GM12878 (cell line): ENCODE measurements around the gene PROX1. TPM values are rescaled to one million over a fixed set of nuclear protein-coding genes. Genes with fewer than 3 reads are reported as not detected.

Experiments
- ATAC-seq: fragments of 200-7000 bp; cut with Tn5 transposase; 3 replicates; pipeline ENCODE4 v1.9.1; 2020; ENCODE audit warnings: mild to moderate bottlenecking, moderate library complexity
- BruUV-seq: library from RNA; stranded (reverse); fragments of 400-500 nt; replicated peaks from 2 replicates; lab custom pipeline; 2021; lab: Mats Ljungman, UMichigan
- CTCF ChIA-PET: fragments of 300-600 bp; sonication (Branson Sonifier 250); formaldehyde crosslinking; extraction: SDS; loops from one replicate; lab custom pipeline; 2021; ENCODE audit warnings: inconsistent platforms; lab: Yijun Ruan, JAX
- POLR2A ChIA-PET: fragments of 350-600 bp; formaldehyde crosslinking; extraction: SDS; loops from one replicate; lab custom pipeline; 2021; ENCODE audit warnings: inconsistent platforms; lab: Charles Lee
- RAD21 ChIA-PET: fragments of 300-600 bp; sonication (Branson Sonifier 250); formaldehyde crosslinking; loops from one replicate; lab custom pipeline; 2023; ENCODE audit warnings: antibody characterized with exemption; ENCODE audit not compliant: unreplicated experiment; lab: Charles Lee
- SMC1A ChIA-PET: fragments of 300-600 bp; sonication (Branson Sonifier 250); formaldehyde crosslinking; loops from one replicate; lab custom pipeline; 2023; ENCODE audit not compliant: unreplicated experiment, uncharacterized antibody; lab: Charles Lee
- DNase-seq: peaks from one replicate; pipeline ENCODE4 v3.0.0-alpha.2; 2011; ENCODE audit warnings: low read depth, low spot score
- FAIRE-seq: peaks from 3 replicates; lab custom pipeline; 2011; peaks lifted over from hg19 to GRCh38; lab: Jason Lieb, UNC
- H2AFZ ChIP-seq: 2 replicates; pipeline ENCODE4 v1.6.0; 2011; ENCODE audit warnings: low read depth, low read length, control low read depth; ENCODE audit not compliant: control insufficient read depth
- H3K27ac ChIP-seq: 2 replicates; pipeline ENCODE4 v1.5.1; 2011; ENCODE audit warnings: control low read depth; ENCODE audit not compliant: control insufficient read depth, insufficient read depth
- H3K27me3 ChIP-seq, 2 experiments: replicated peaks in 1 of 2; 2 replicates each; pipeline versions ENCODE4 v1.6.0 to v1.6.1; 2011; ENCODE audit warnings: low read length in 1 of 2; ENCODE audit not compliant: control insufficient read depth in 2 of 2, insufficient read depth in 2 of 2
- H3K36me3 ChIP-seq, 2 experiments: 2 replicates each; pipeline ENCODE4 v1.5.1; 2011; ENCODE audit warnings: low read length in 1 of 2; ENCODE audit not compliant: control insufficient read depth in 2 of 2, insufficient read depth in 2 of 2
- H3K4me1 ChIP-seq: 2 replicates; pipeline ENCODE4 v1.6.1; 2011; ENCODE audit warnings: mild to moderate bottlenecking, low read length, moderate library complexity, mixed read lengths; ENCODE audit not compliant: control insufficient read depth, insufficient read depth
- H3K4me2 ChIP-seq: 2 replicates; pipeline ENCODE4 v1.6.0; 2011; ENCODE audit warnings: control low read depth; ENCODE audit not compliant: control insufficient read depth, insufficient read depth
- H3K4me3 ChIP-seq: fragments of 200-600 bp; sonication (generic); 2 replicates; pipeline ENCODE4 v1.5.1; 2016
- H3K79me2 ChIP-seq: 2 replicates; pipeline ENCODE4 v1.6.0; 2011; ENCODE audit warnings: low read length; ENCODE audit not compliant: control insufficient read depth, insufficient read depth
- H3K9ac ChIP-seq: 2 replicates; pipeline ENCODE4 v1.8.0; 2011; ENCODE audit warnings: low read length, control low read depth, mixed read lengths; ENCODE audit not compliant: control insufficient read depth, insufficient read depth
- H3K9me3 ChIP-seq: replicated peaks from 3 replicates; pipeline ENCODE4 v1.5.1; 2011; ENCODE audit warnings: mild to moderate bottlenecking, low read length; ENCODE audit not compliant: control insufficient read depth, insufficient read depth
- H4K20me1 ChIP-seq: 2 replicates; pipeline ENCODE4 v1.6.0; 2011; ENCODE audit not compliant: control insufficient read depth, insufficient read depth
- EZH2 ChIP-seq: IDR thresholded peaks from 2 replicates; pipeline ENCODE4 v1.6.1; 2012; ENCODE audit warnings: low read depth, mild to moderate bottlenecking, control low read depth, inconsistent platforms, low read length, borderline replicate concordance; ENCODE audit not compliant: control insufficient read depth
- IRF4 ChIP-seq: IDR thresholded peaks from 2 replicates; pipeline ENCODE4 v1.6.1; 2011; ENCODE audit warnings: low read depth, low read length
- MEF2A ChIP-seq: IDR thresholded peaks from 2 replicates; pipeline ENCODE4 v1.6.1; 2011; ENCODE audit warnings: low read depth, mild to moderate bottlenecking, low read length, moderate library complexity; ENCODE audit not compliant: insufficient read depth
- NBN ChIP-seq: fragments of 450-650 bp; IDR thresholded peaks from 2 replicates; pipeline ENCODE4 v1.6.1; 2016
- PML ChIP-seq: IDR thresholded peaks from 2 replicates; pipeline ENCODE4 v1.6.1; 2012; ENCODE audit warnings: low read length, inconsistent platforms
- RFX5 ChIP-seq: IDR thresholded peaks from 2 replicates; pipeline ENCODE4 v1.6.1; 2011; ENCODE audit warnings: low read depth, low read length, improper control_type of control experiment
- SPI1 ChIP-seq: IDR thresholded peaks from 2 replicates; pipeline ENCODE4 v1.6.1; 2011; ENCODE audit warnings: low read depth, mild to moderate bottlenecking, low read length, moderate library complexity, borderline replicate concordance; ENCODE audit not compliant: insufficient read depth
- WGBS: methylation state at CpG from one replicate; pipeline ENCODE4 v1.1.6; 2016; ENCODE audit warnings: low lambda C conversion rate; ENCODE audit not compliant: insufficient replicate concordance, insufficient coverage; ENCODE audit errors: missing lambda C conversion rate; 5-methylcytosine and 5-hydroxymethylcytosine counted together
- in situ Hi-C: fragments of 300-500 bp; cut with MboI; formaldehyde crosslinking; loops from 9 replicates; pipeline ENCODE4 v1.14.3; 2018; ENCODE audit warnings: mixed read lengths
- intact Hi-C: fragments of 100-400 bp; cut with micrococcal nuclease; formaldehyde crosslinking; loops from one replicate; pipeline ENCODE4 v1.14.2; 2022; ENCODE audit not compliant: unreplicated experiment
- polyA plus RNA-seq, 11 experiments: library from polyadenylated mRNA; depleted of rRNA in 4 of 11; unstranded in 6 of 11; stranded (reverse) in 5 of 11; fragments of >200 nt; fragmentation: Nextera tagmentation in 4 of 11; fragmentation: Illumina TruSeq in 1 of 11; extraction: Ambion mirVana in 4 of 11; extraction: Trizol in 1 of 11; gene quantifications; 1 replicate in 1 of 11; 2 replicates in 10 of 11; pipeline versions ENCODE4 v1.2.1 to v1.2.3, GENCODE V29; 2011 to 2016; ENCODE audit warnings: inconsistent platforms in 2 of 11, missing spikeins in 2 of 11, low read depth in 1 of 11
- total RNA-seq, 4 experiments: library from RNA; depleted of rRNA in 3 of 4; stranded (reverse); fragments of >200 nt in 3 of 4; fragmentation: Illumina TruSeq in 1 of 4; extraction: Trizol in 1 of 4; gene quantifications; 2 replicates each; pipeline versions ENCODE4 v1.2.1 to v1.2.3, GENCODE V29; 2013 to 2021
- TF ChIP-seq, protein P1 (sequence below): fragments of 450-650 bp; IDR thresholded peaks from 2 replicates; pipeline ENCODE4 v1.6.1; 2017; ENCODE audit warnings: mild to moderate bottlenecking
- TF ChIP-seq, protein P2 (sequence below): fragments of 450-650 bp; IDR thresholded peaks from 2 replicates; pipeline ENCODE4 v1.6.1; 2016; ENCODE audit warnings: mild to moderate bottlenecking

The PROX1 gene
- total and polyA plus RNA-seq, 10 of the 15 experiments (the other 5 are each of a cell fraction or from before 2014, with no cell fraction given): under 0.01 to 0.44 (median 0.03) TPM; not detected in 4

DNA sequence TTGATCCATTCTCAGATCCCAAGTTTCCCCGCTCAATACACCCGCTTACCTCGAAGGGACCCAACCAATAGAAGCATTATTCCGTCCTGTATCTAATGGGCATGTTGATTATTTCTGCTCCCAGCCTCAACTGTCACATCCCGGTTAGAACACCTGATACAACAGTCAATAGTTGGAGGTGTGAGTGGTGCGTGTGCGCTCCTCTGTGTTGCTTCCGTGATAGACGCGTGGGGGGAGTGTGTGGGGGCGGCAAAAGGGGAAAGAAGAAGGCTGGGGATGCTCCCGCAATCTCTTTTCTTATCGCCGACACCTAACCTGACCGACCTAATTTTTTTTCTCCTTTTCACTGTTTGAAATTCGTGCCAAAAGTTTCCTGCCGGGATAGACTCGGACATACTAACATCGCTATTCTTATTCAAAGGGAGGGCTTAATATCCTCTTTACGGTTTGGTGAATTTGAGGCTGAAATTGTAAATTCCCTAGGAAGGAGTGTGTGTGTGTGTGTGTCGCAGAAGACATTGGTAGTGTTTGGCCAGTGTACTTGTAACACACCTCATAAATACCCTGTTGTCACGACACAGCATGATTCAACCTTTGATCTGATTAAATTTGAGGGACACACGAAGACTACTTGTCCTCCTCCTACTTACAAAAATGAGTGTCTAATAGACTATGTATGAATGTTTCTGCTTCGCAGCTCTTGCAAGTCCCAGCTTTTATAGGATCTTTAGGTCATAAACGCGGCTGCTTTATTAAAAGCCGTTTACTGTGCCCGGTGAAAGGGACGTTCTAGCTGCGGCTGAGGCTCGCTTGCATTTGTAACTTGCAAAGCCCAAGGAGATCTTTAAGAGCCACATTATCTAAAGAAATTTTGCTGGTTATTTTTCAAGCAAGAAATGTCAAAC, 1.5 kb upstream of the PROX1 start:
- ChIA-PET CTCF (no interaction called here), SMC1A (no interaction called here), POLR2A (no interaction called here), RAD21 (no interaction called here)
- BruUV-seq: no TSS peak
- FAIRE-seq: no peak
- no peak for ATAC-seq
- in situ Hi-C loops (no loop called here), intact Hi-C loops (loop anchor here (5.0 kb wide), 1 partner anchor 136 kb away; no protein-coding TSS in a partner anchor)
- Histone ChIP-seq H3K4me1 (peaks cover 2% of the 10 kb centered on the region; the same call in 1 of the 2 replicates), H3K27ac (no peak overlapping the region), H3K4me3 (no peak overlapping the region), H3K9me3 (no peaks in the 10 kb centered on the region), H4K20me1 (no peaks in the 10 kb centered on the region), H3K36me3 (no peaks in the 10 kb centered on the region), H3K27me3 (peaks cover 20 to 35% of the 10 kb centered on the region in 2 experiments), H3K9ac (no peak overlapping the region), H3K79me2 (no peaks in the 10 kb centered on the region), H2AFZ (no peak overlapping the region), H3K4me2 (no peak overlapping the region)
- 15% methylated on average over 31 of the region's 31 CpGs for WGBS
- 0 out of 2 replicates have a peak, but pooled peaks have one; percentile 69 for TF ChIP-seq EZH2
- TF ChIP-seq, protein P1, sequence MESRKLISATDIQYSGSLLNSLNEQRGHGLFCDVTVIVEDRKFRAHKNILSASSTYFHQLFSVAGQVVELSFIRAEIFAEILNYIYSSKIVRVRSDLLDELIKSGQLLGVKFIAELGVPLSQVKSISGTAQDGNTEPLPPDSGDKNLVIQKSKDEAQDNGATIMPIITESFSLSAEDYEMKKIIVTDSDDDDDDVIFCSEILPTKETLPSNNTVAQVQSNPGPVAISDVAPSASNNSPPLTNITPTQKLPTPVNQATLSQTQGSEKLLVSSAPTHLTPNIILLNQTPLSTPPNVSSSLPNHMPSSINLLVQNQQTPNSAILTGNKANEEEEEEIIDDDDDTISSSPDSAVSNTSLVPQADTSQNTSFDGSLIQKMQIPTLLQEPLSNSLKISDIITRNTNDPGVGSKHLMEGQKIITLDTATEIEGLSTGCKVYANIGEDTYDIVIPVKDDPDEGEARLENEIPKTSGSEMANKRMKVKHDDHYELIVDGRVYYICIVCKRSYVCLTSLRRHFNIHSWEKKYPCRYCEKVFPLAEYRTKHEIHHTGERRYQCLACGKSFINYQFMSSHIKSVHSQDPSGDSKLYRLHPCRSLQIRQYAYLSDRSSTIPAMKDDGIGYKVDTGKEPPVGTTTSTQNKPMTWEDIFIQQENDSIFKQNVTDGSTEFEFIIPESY: no peak
- DNase-seq: no peak

DNA sequence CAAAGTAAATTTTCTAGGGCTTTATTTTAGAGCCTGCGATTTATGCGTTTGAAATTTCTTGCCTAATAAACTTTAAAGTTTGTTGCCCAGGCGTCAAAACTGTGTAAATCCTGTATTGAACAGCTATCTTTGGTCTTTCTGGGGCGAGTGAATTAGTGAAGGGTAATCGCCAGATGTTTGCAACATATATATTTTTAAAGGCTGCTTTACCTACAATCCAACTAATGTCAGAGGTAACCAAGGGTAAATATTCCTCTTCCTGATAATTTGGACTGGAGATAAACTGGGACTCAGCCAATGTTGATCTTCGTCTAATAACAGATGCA, 885 bp upstream of the PROX1 start:
- intact Hi-C loops (loop anchor here (5.0 kb wide), 1 partner anchor 135 kb away; no protein-coding TSS in a partner anchor), in situ Hi-C loops (no loop called here)
- no peaks in the 10 kb centered on the region for H4K20me1 ChIP-seq
- H3K4me1 ChIP-seq: peaks cover 2% of the 10 kb centered on the region; the same call in 1 of the 2 replicates
- SMC1A ChIA-PET: no interaction called here
- RAD21 ChIA-PET: no interaction called here
- H3K9ac ChIP-seq: no peak overlapping the region
- peaks cover 20 to 35% of the 10 kb centered on the region in 2 experiments for H3K27me3 ChIP-seq
- H3K9me3 ChIP-seq: no peaks in the 10 kb centered on the region
- no peaks in the 10 kb centered on the region for H3K79me2 ChIP-seq
- no peak overlapping the region for H3K27ac ChIP-seq
- no peak for ATAC-seq
- H3K36me3 ChIP-seq: no peaks in the 10 kb centered on the region
- BruUV-seq: no TSS peak
- H2AFZ ChIP-seq: no peak overlapping the region
- H3K4me2 ChIP-seq: no peak overlapping the region
- FAIRE-seq: no peak
- 22% methylated on average over 6 of the region's 6 CpGs for WGBS
- CTCF ChIA-PET: no interaction called here
- no peak for DNase-seq
- H3K4me3 ChIP-seq: no peak overlapping the region
- POLR2A ChIA-PET: no interaction called here
- no peak for TF ChIP-seq IRF4
- no peak for TF ChIP-seq NBN
- TF ChIP-seq, protein P2, sequence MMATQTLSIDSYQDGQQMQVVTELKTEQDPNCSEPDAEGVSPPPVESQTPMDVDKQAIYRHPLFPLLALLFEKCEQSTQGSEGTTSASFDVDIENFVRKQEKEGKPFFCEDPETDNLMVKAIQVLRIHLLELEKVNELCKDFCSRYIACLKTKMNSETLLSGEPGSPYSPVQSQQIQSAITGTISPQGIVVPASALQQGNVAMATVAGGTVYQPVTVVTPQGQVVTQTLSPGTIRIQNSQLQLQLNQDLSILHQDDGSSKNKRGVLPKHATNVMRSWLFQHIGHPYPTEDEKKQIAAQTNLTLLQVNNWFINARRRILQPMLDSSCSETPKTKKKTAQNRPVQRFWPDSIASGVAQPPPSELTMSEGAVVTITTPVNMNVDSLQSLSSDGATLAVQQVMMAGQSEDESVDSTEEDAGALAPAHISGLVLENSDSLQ: no peak
- TF ChIP-seq MEF2A: no peak
- no peak for TF ChIP-seq PML
- no peak for TF ChIP-seq EZH2
- no peak for TF ChIP-seq SPI1
- TF ChIP-seq RFX5: no peak
